IMR-90 (cell line): ENCODE results near the gene ANKRD55. TPM values are rescaled to one million over a fixed set of nuclear protein-coding genes. Genes with fewer than 3 reads are reported as not detected.
A peak's percentile ranks its signal among the peaks of the same experiment; 100 is the strongest.

Experiments
- ATAC-seq: fragments of 200-7000 bp; cut with Tn5 transposase; 2 replicates; pipeline ENCODE4 v1.9.1; 2020; ENCODE audit warnings: low read depth, mild to moderate bottlenecking, moderate library complexity
- BruUV-seq: library from RNA; stranded (reverse); fragments of 400-500 nt; replicated peaks from 2 replicates; lab custom pipeline; 2021; lab: Mats Ljungman, UMichigan
- CTCF ChIA-PET: fragments of 300-600 bp; formaldehyde crosslinking; extraction: SDS; loops from one replicate; lab custom pipeline; 2021; ENCODE audit warnings: antibody characterized with exemption; lab: Yijun Ruan, JAX
- POLR2A ChIA-PET: fragments of 300-600 bp; sonication (Branson Sonifier 250); formaldehyde crosslinking; loops from one replicate; lab custom pipeline; 2022; ENCODE audit warnings: antibody characterized with exemption; ENCODE audit not compliant: unreplicated experiment; lab: Charles Lee
- DNase-seq: peaks from one replicate; pipeline ENCODE4 v3.0.0; 2013
- H2AFZ ChIP-seq: replicated peaks from 2 replicates; pipeline ENCODE3; 2013; ENCODE audit warnings: low read length, mild to moderate bottlenecking; ENCODE audit not compliant: poor library complexity
- H2AK5ac ChIP-seq: 2 replicates; pipeline ENCODE4 v1.6.1; 2013; ENCODE audit warnings: low read depth, low read length, inconsistent platforms
- H2AK9ac ChIP-seq: replicated peaks from 2 replicates; pipeline ENCODE3; 2013; ENCODE audit warnings: mild to moderate bottlenecking, low read depth, low read length, moderate library complexity; ENCODE audit not compliant: poor library complexity
- H2BK120ac ChIP-seq: 2 replicates; pipeline ENCODE4 v1.6.1; 2013; ENCODE audit warnings: low read depth, low read length, inconsistent platforms
- H2BK15ac ChIP-seq: 3 replicates; pipeline ENCODE4 v1.6.1; 2013; ENCODE audit warnings: low read depth, low read length, inconsistent platforms
- H2BK20ac ChIP-seq: 2 replicates; pipeline ENCODE4 v1.6.1; 2013; ENCODE audit warnings: low read depth, mild to moderate bottlenecking, inconsistent platforms, low read length, moderate library complexity
- H2BK5ac ChIP-seq: 2 replicates; pipeline ENCODE4 v1.6.1; 2013; ENCODE audit warnings: mild to moderate bottlenecking, low read depth, low read length, inconsistent platforms; ENCODE audit not compliant: poor library complexity, severe bottlenecking
- H3K14ac ChIP-seq: replicated peaks from 2 replicates; pipeline ENCODE4 v1.6.1; 2013; ENCODE audit warnings: low read depth, low read length, inconsistent platforms
- H3K18ac ChIP-seq: 2 replicates; pipeline ENCODE4 v1.6.1; 2013; ENCODE audit warnings: low read depth, low read length, control low read depth
- H3K23ac ChIP-seq: 2 replicates; pipeline ENCODE4 v1.6.1; 2013; ENCODE audit warnings: low read depth, low read length, inconsistent platforms
- H3K27ac ChIP-seq: 2 replicates; pipeline ENCODE4 v1.5.1; 2013; ENCODE audit warnings: mild to moderate bottlenecking, control low read depth, low read length; ENCODE audit not compliant: insufficient read depth
- H3K27me3 ChIP-seq: 2 replicates; pipeline ENCODE4 v1.6.1; 2013; ENCODE audit warnings: low read length; ENCODE audit not compliant: control insufficient read depth, insufficient read depth
- H3K36me3 ChIP-seq: 2 replicates; pipeline ENCODE4 v1.6.1; 2013; ENCODE audit warnings: low read length, mixed read lengths; ENCODE audit not compliant: control insufficient read depth, insufficient read depth
- H3K4ac ChIP-seq: 2 replicates; pipeline ENCODE4 v1.6.1; 2013; ENCODE audit warnings: low read depth, low read length, inconsistent platforms
- H3K4me1 ChIP-seq: 2 replicates; pipeline ENCODE4 v1.6.1; 2013; ENCODE audit warnings: low read length, mixed read lengths; ENCODE audit not compliant: control insufficient read depth, insufficient read depth
- H3K4me2 ChIP-seq: 2 replicates; pipeline ENCODE4 v1.6.1; 2013; ENCODE audit warnings: low read depth, mild to moderate bottlenecking, control low read depth, low read length, moderate library complexity
- H3K4me3 ChIP-seq: 2 replicates; pipeline ENCODE4 v1.5.1; 2013; ENCODE audit warnings: low read depth, mild to moderate bottlenecking, control low read depth, low read length, moderate library complexity; ENCODE audit not compliant: insufficient read depth
- H3K56ac ChIP-seq: 2 replicates; pipeline ENCODE4 v1.6.1; 2013; ENCODE audit warnings: low read length, inconsistent platforms; ENCODE audit not compliant: insufficient read depth; ENCODE audit errors: extremely low read depth
- H3K79me1 ChIP-seq, 2 experiments: 2 replicates each; pipeline ENCODE4 v1.6.1; 2013; ENCODE audit warnings: low read length in 2 of 2, inconsistent platforms in 1 of 2, low read depth in 1 of 2
- H3K9ac ChIP-seq: 2 replicates; pipeline ENCODE4 v1.6.1; 2013; ENCODE audit warnings: low read depth, low read length, control low read depth
- H3K9me1 ChIP-seq: 2 replicates; pipeline ENCODE4 v1.6.1; 2013; ENCODE audit warnings: low read length, inconsistent platforms; ENCODE audit not compliant: insufficient read depth
- H3K9me3 ChIP-seq: 2 replicates; pipeline ENCODE4 v1.6.1; 2013; ENCODE audit warnings: low read length; ENCODE audit not compliant: control insufficient read depth, insufficient read depth
- H4K20me1 ChIP-seq: 2 replicates; pipeline ENCODE4 v1.6.1; 2013; ENCODE audit warnings: low read length, inconsistent platforms; ENCODE audit not compliant: insufficient read depth
- H4K5ac ChIP-seq: 2 replicates; pipeline ENCODE4 v1.6.1; 2013; ENCODE audit warnings: mild to moderate bottlenecking, low read depth, low read length, control low read depth
- H4K8ac ChIP-seq, 2 experiments: 2 replicates each; pipeline ENCODE4 v1.6.1; 2013; ENCODE audit warnings: low read depth in 2 of 2, low read length in 2 of 2, control low read depth in 1 of 2, inconsistent platforms in 1 of 2
- H4K91ac ChIP-seq: 2 replicates; pipeline ENCODE4 v1.6.1; 2013; ENCODE audit warnings: low read depth, low read length, inconsistent platforms; ENCODE audit not compliant: insufficient read depth
- BHLHE40 ChIP-seq: fragments of 150-350 bp; IDR thresholded peaks from 2 replicates; pipeline ENCODE4 v1.6.1; 2016; ENCODE audit warnings: mild to moderate bottlenecking, low read depth, low read length
- CEBPB ChIP-seq: IDR thresholded peaks from 2 replicates; pipeline ENCODE4 v1.6.1; 2012; ENCODE audit warnings: low read depth, low read length, improper control_type of control experiment
- CHD1 ChIP-seq: IDR thresholded peaks from 2 replicates; pipeline ENCODE4 v1.6.1; 2012; ENCODE audit warnings: low read depth, low read length, improper control_type of control experiment
- CTCF ChIP-seq: conservative IDR thresholded peaks from 2 replicates; pipeline ENCODE4 v1.5.1; 2012; ENCODE audit warnings: mild to moderate bottlenecking, low read depth, low read length, improper control_type of control experiment
- ELK1 ChIP-seq: fragments of 150-350 bp; IDR thresholded peaks from 2 replicates; pipeline ENCODE4 v1.6.1; 2016; ENCODE audit warnings: low read depth, mild to moderate bottlenecking, low read length, moderate library complexity, borderline replicate concordance
- FOS ChIP-seq: fragments of 150-350 bp; IDR thresholded peaks from 2 replicates; pipeline ENCODE4 v1.6.1; 2016; ENCODE audit warnings: low read depth, low read length
- MAFK ChIP-seq: IDR thresholded peaks from 2 replicates; pipeline ENCODE4 v1.6.1; 2012; ENCODE audit warnings: low read depth, low read length, improper control_type of control experiment
- MAZ ChIP-seq: IDR thresholded peaks from 2 replicates; pipeline ENCODE4 v1.6.1; 2012; ENCODE audit warnings: low read depth, mild to moderate bottlenecking, low read length, improper control_type of control experiment, moderate library complexity, borderline replicate concordance
- MXI1 ChIP-seq: IDR thresholded peaks from 2 replicates; pipeline ENCODE4 v1.6.1; 2012; ENCODE audit warnings: low read depth, mild to moderate bottlenecking, low read length, moderate library complexity, borderline replicate concordance
- NFE2L2 ChIP-seq: fragments of 150-350 bp; IDR thresholded peaks from 2 replicates; pipeline ENCODE4 v1.6.1; 2016; ENCODE audit warnings: low read depth, mild to moderate bottlenecking, low read length
- POLR2A ChIP-seq: IDR thresholded peaks from 2 replicates; pipeline ENCODE4 v1.6.1; 2012; ENCODE audit warnings: mild to moderate bottlenecking, low read depth, low read length
- RAD21 ChIP-seq: IDR thresholded peaks from 2 replicates; pipeline ENCODE4 v1.6.1; 2012; ENCODE audit warnings: low read length, improper control_type of control experiment
- RCOR1 ChIP-seq: IDR thresholded peaks from 2 replicates; pipeline ENCODE4 v1.6.1; 2012; ENCODE audit warnings: mild to moderate bottlenecking, low read length, improper control_type of control experiment; ENCODE audit not compliant: insufficient replicate concordance
- RFX5 ChIP-seq: IDR thresholded peaks from 2 replicates; pipeline ENCODE4 v1.8.0; 2012; ENCODE audit warnings: low read depth, mild to moderate bottlenecking, low read length, moderate library complexity
- SMC3 ChIP-seq: fragments of 150-350 bp; IDR thresholded peaks from 2 replicates; pipeline ENCODE4 v1.6.1; 2016; ENCODE audit warnings: low read depth, mild to moderate bottlenecking, antibody characterized with exemption, low read length, moderate library complexity
- USF2 ChIP-seq: fragments of 150-350 bp; IDR thresholded peaks from 2 replicates; pipeline ENCODE4 v1.6.1; 2017; ENCODE audit warnings: mild to moderate bottlenecking, antibody characterized with exemption, low read length, low read depth
- dilution Hi-C: fragments of 300-500 bp; cut with HindIII; formaldehyde crosslinking; loops from one replicate; pipeline ENCODE4 v1.14.3; 2018; ENCODE audit warnings: low sequenced_read_pairs; ENCODE audit not compliant: unreplicated experiment
- in situ Hi-C: fragments of 300-500 bp; cut with MboI; formaldehyde crosslinking; loops from 3 replicates; pipeline ENCODE4 v1.14.3; 2019; ENCODE audit warnings: low sequenced_read_pairs, inconsistent platforms, mixed read lengths
- intact Hi-C: fragments of 100-400 bp; cut with micrococcal nuclease; formaldehyde crosslinking; loops from 2 replicates; pipeline ENCODE4 v1.10.0; 2022
- polyA plus RNA-seq, 3 experiments: library from polyadenylated mRNA; depleted of rRNA; stranded (reverse); fragments of >200 nt; gene quantifications; 2 replicates each; pipeline ENCODE4 v1.2.3, GENCODE V29; 2012; ENCODE audit warnings: low replicate concordance in 1 of 3
- total RNA-seq: library from RNA; depleted of rRNA; stranded (reverse); fragments of >200 nt; gene quantifications from 2 replicates; pipeline ENCODE4 v1.2.3, GENCODE V29; 2012

The ANKRD55 gene
- total and polyA plus RNA-seq, 2 of the 4 experiments (the other 2 are of a cell fraction), result not detected

GRCh38 chr5:56169949-56170348 is 63.2 kb downstream of the ANKRD55 start:
- Histone ChIP-seq H2AK5ac (peak overlapping the region; percentile 94), H3K9me1 (peaks cover 17% of the 10 kb centered on the region), H2BK15ac (peak overlapping the region; percentile 98; the same call in 2 of the 3 replicates), H3K4me3 (no peak overlapping the region), H3K27me3 (no peaks in the 10 kb centered on the region), H3K9ac (no peak overlapping the region), H2BK20ac (peak overlapping the region; percentile 98), H3K79me1 (no peaks in the 10 kb centered on the region; a peak in 2 of 4 replicates), H2BK5ac (peak overlapping the region; percentile 14), H2AFZ (no peak overlapping the region), H3K18ac (peak overlapping the region; percentile 95), H3K36me3 (no peaks in the 10 kb centered on the region), H3K23ac (peak overlapping the region; percentile 93), H3K9me3 (no peaks in the 10 kb centered on the region), H2AK9ac (no peak overlapping the region), H4K20me1 (no peaks in the 10 kb centered on the region), H3K4me2 (no peak overlapping the region), H3K4me1 (peaks cover 22% of the 10 kb centered on the region), H4K8ac (peak overlapping the region; percentile 85 to 86), H4K5ac (peak overlapping the region; percentile 33), H3K56ac (peak overlapping the region; percentile 73; the same call in 1 of the 2 replicates), H3K27ac (peak overlapping the region; percentile 52), H3K4ac (peak overlapping the region; percentile 96), H4K91ac (peak overlapping the region; percentile 93), H2BK120ac (peak overlapping the region; percentile 97), H3K14ac (peak overlapping the region; percentile 86)
- POLR2A ChIA-PET, result interaction anchor here (0.7 kb wide), 1 partner anchor 47 kb away, joined by 6 read pairs; no protein-coding TSS in a partner anchor
- no peak for DNase-seq
- dilution Hi-C loops, result no loop called here
- intact Hi-C loops, result loop anchor here (2.0 kb wide), 1 partner anchor 45 kb away; no protein-coding TSS in a partner anchor
- in situ Hi-C loops, result no loop called here
- CTCF ChIA-PET, result no interaction called here
- TF ChIP-seq NFE2L2 (no peak), FOS (no peak), USF2 (no peak), CTCF (no peak), ELK1 (no peak), MAZ (no peak), RFX5 (no peak), SMC3 (no peak), POLR2A (no peak), MAFK (no peak), RCOR1 (no peak), MXI1 (no peak), RAD21 (no peak), CHD1 (no peak), CEBPB (no peak), BHLHE40 (no peak)
- BruUV-seq, result no TSS peak
- ATAC-seq, result no peak
